PC-9 (cell line): Measurements from ENCODE around the gene PDP2.

Source experiments
- CTCF ChIP-seq: fragments of 200-600 bp; sonication (generic); conservative IDR thresholded peaks from 2 replicates; pipeline ENCODE4 v1.6.1; 2017; ENCODE audit warnings: mixed run types, antibody characterized with exemption, mild to moderate bottlenecking, moderate library complexity
- EZH2 ChIP-seq: fragments of 200-600 bp; sonication (generic); IDR thresholded peaks from 2 replicates; pipeline ENCODE4 v1.8.0; 2017; ENCODE audit warnings: antibody characterized with exemption, low read depth

- TF ChIP-seq CTCF: no peak
- TF ChIP-seq EZH2: no peak
Measured at GRCh38 chr16:66916518-66916917, 36.2 kb downstream of the PDP2 start.
